ENCODE data around the gene ZNF280B. TPM values are rescaled to one million over a fixed set of nuclear protein-coding genes. Genes with fewer than 3 reads are reported as not detected.

ZNF280B gene
- total RNA-seq, 1 donor: 1.7 TPM

GRCh38 chr22:22528780-22529179 lies 20.2 kb upstream of the ZNF280B start:
- no peak for DNase-seq (ENCODE audit: low read depth)
- TF ChIP-seq CTCF (IDR thresholded peaks at IDR 0.05; ENCODE audit: insufficient read depth, low read depth, low read length): no peak

GRCh38 chr22:22527312-22527711 lies 18.8 kb upstream of the ZNF280B start:
- H3K4me3 ChIP-seq (ENCODE audit: low read depth, low read length): no peak overlapping the region
- TF ChIP-seq CTCF (IDR thresholded peaks at IDR 0.05; ENCODE audit: insufficient read depth, low read depth, low read length): no peak
- DNase-seq (ENCODE audit: low read depth): no peak

More at GRCh38 chr22:22528780-22529179, 20.2 kb upstream of the ZNF280B start:
- no peak overlapping the region for H3K4me3 ChIP-seq (ENCODE audit: low read depth, low read length)

- no peak for DNase-seq (ENCODE audit: low read depth)
- no peak overlapping the region for H3K4me3 ChIP-seq (ENCODE audit: low read depth, low read length)
- no peak for TF ChIP-seq CTCF (IDR thresholded peaks at IDR 0.05; ENCODE audit: insufficient read depth, low read depth, low read length)
Observed at GRCh38 chr22:22526125-22526912, 17.8 kb upstream of the ZNF280B start.

- no peak for TF ChIP-seq CTCF (IDR thresholded peaks at IDR 0.05; ENCODE audit: insufficient read depth, low read depth, low read length)
- DNase-seq (ENCODE audit: low read depth): no peak
- no peak overlapping the region for H3K4me3 ChIP-seq (ENCODE audit: low read depth, low read length)
Observed at GRCh38 chr22:22523494-22523893, 15.0 kb upstream of the ZNF280B start.

GRCh38 chr22:22521631-22522030 lies 13.1 kb upstream of the ZNF280B start:
- no peak overlapping the region for H3K4me3 ChIP-seq (ENCODE audit: low read depth, low read length)
- no peak for TF ChIP-seq CTCF (IDR thresholded peaks at IDR 0.05; ENCODE audit: insufficient read depth, low read depth, low read length)
- DNase-seq (ENCODE audit: low read depth): no peak

- peak; percentile 52 for DNase-seq (ENCODE audit: low read depth)
- no peak for TF ChIP-seq CTCF (IDR thresholded peaks at IDR 0.05; ENCODE audit: insufficient read depth, low read depth, low read length)
- no peak overlapping the region for H3K4me3 ChIP-seq (ENCODE audit: low read depth, low read length)
Observed at GRCh38 chr22:22520667-22521602, 12.4 kb upstream of the ZNF280B start.

Data from fibroblast of villous mesenchyme (primary cell).